Keratinocyte (primary cell): ENCODE data around the gene DLG5. TPM values are rescaled to one million over a fixed set of nuclear protein-coding genes. Genes with fewer than 3 reads are reported as not detected.

ENCODE experiments used
- DNase-seq: peaks from one replicate; pipeline ENCODE4 v3.0.0-alpha.2; 2011; ENCODE audit warnings: low read depth, missing footprints, low spot score
- FAIRE-seq: peaks from 2 replicates; lab custom pipeline; 2011; peaks lifted over from hg19 to GRCh38; lab: Jason Lieb, UNC
- H2AFZ ChIP-seq: 2 replicates; pipeline ENCODE4 v1.6.0; 2012; ENCODE audit warnings: low read length, control low read depth, inconsistent platforms; ENCODE audit not compliant: control insufficient read depth
- H3K27ac ChIP-seq: 2 replicates; pipeline ENCODE4 v1.5.1; 2011; ENCODE audit warnings: low read length; ENCODE audit not compliant: control insufficient read depth, insufficient read depth
- H3K27me3 ChIP-seq: 3 replicates; pipeline ENCODE4 v1.6.0; 2011; ENCODE audit warnings: low read length; ENCODE audit not compliant: control insufficient read depth, insufficient read depth; ENCODE audit errors: extremely low read depth
- H3K36me3 ChIP-seq, 2 experiments: 2 replicates in 1 of 2; 3 replicates in 1 of 2; pipeline ENCODE4 v1.5.1; 2011; ENCODE audit warnings: low read length in 2 of 2, mild to moderate bottlenecking in 1 of 2; ENCODE audit not compliant: control insufficient read depth in 2 of 2, insufficient read depth in 2 of 2; ENCODE audit errors: extremely low read depth in 1 of 2
- H3K4me1 ChIP-seq: 3 replicates; pipeline ENCODE4 v1.5.1; 2011; ENCODE audit warnings: low read length; ENCODE audit not compliant: control insufficient read depth, insufficient read depth; ENCODE audit errors: extremely low read depth
- H3K4me2 ChIP-seq: 3 replicates; pipeline ENCODE4 v1.6.0; 2011; ENCODE audit warnings: low read depth, low read length; ENCODE audit not compliant: control insufficient read depth, insufficient read depth; ENCODE audit errors: extremely low read depth
- H3K4me3 ChIP-seq, 3 experiments: fragments of 200-600 bp in 1 of 3; sonication (generic) in 1 of 3; 2 replicates in 2 of 3; 3 replicates in 1 of 3; pipeline ENCODE4 v1.5.1; 2011 to 2016; ENCODE audit warnings: low read length in 3 of 3, mild to moderate bottlenecking in 3 of 3, control low read depth in 2 of 3, inconsistent platforms in 1 of 3, low read depth in 1 of 3, mixed read lengths in 1 of 3, mixed run types in 1 of 3, moderate library complexity in 1 of 3; ENCODE audit not compliant: control insufficient read depth in 2 of 3, insufficient read depth in 2 of 3; ENCODE audit errors: extremely low read depth in 1 of 3
- H3K79me2 ChIP-seq: 2 replicates; pipeline ENCODE4 v1.6.0; 2012; ENCODE audit warnings: low read length; ENCODE audit not compliant: control insufficient read depth, insufficient read depth
- H3K9ac ChIP-seq: 3 replicates; pipeline ENCODE4 v1.6.0; 2011; ENCODE audit warnings: low read length; ENCODE audit not compliant: control insufficient read depth, insufficient read depth; ENCODE audit errors: extremely low read depth
- H3K9me1 ChIP-seq: 3 replicates; pipeline ENCODE4 v1.6.0; 2011; ENCODE audit warnings: low read length; ENCODE audit not compliant: control insufficient read depth, insufficient read depth; ENCODE audit errors: extremely low read depth
- H3K9me3 ChIP-seq: 2 replicates; pipeline ENCODE4 v1.5.1; 2012; ENCODE audit warnings: low read depth, low read length; ENCODE audit not compliant: control insufficient read depth
- H4K20me1 ChIP-seq: 3 replicates; pipeline ENCODE4 v1.6.0; 2011; ENCODE audit warnings: low read length; ENCODE audit not compliant: control insufficient read depth, insufficient read depth; ENCODE audit errors: extremely low read depth
- CTCF ChIP-seq, 3 experiments: IDR thresholded peaks in 1 of 3; conservative IDR thresholded peaks in 1 of 3; optimal IDR thresholded peaks in 1 of 3; 2 replicates in 2 of 3; 3 replicates in 1 of 3; pipeline versions ENCODE3 to v1.5.1; 2011; ENCODE audit warnings: low read length in 3 of 3, mild to moderate bottlenecking in 3 of 3, moderate library complexity in 2 of 3, control low read depth in 1 of 3, inconsistent platforms in 1 of 3; ENCODE audit not compliant: insufficient read depth in 2 of 3; ENCODE audit errors: extremely low read depth in 1 of 3
- EZH2 ChIP-seq: IDR thresholded peaks from one replicate; pipeline ENCODE4 v1.6.1; 2012; ENCODE audit warnings: inconsistent platforms, mild to moderate bottlenecking, low read length, moderate library complexity
- dilution Hi-C: fragments of 300-500 bp; cut with MboI; formaldehyde crosslinking; loops from one replicate; pipeline ENCODE4 v1.7.0; 2020; ENCODE audit warnings: low sequenced_read_pairs; ENCODE audit not compliant: extremely low pct_ligation_motif_present
- polyA plus RNA-seq, 5 experiments: library from polyadenylated mRNA; depleted of rRNA in 3 of 5; stranded (reverse) in 3 of 5; stranded (forward) in 1 of 5; unstranded in 1 of 5; fragments of >200 nt; gene quantifications; 1 replicate in 1 of 5; 2 replicates in 3 of 5; 3 replicates in 1 of 5; pipeline versions ENCODE4 v1.2.1 to v1.2.3, GENCODE V29; 2011 to 2012; ENCODE audit warnings: missing spikeins in 2 of 5, low read depth in 1 of 5, low replicate concordance in 1 of 5

The DLG5 gene
- polyA plus RNA-seq, 1 donor (not counting 4 experiments of a cell fraction or from before 2014, with no cell fraction given), result 17.2 TPM

GRCh38 chr10:77859865-77860282 is 66.7 kb downstream of the DLG5 start:
- peaks cover 56% of the 10 kb centered on the region for H3K79me2 ChIP-seq
- no peaks in the 10 kb centered on the region for H4K20me1 ChIP-seq
- H3K9me3 ChIP-seq, result no peaks in the 10 kb centered on the region
- no peak overlapping the region for H3K27ac ChIP-seq
- H3K4me1 ChIP-seq, result peaks cover 24% of the 10 kb centered on the region
- H3K9me1 ChIP-seq, result no peaks in the 10 kb centered on the region
- H3K4me2 ChIP-seq, result no peak overlapping the region
- peaks cover 2 to 18% of the 10 kb centered on the region in 2 experiments for H3K36me3 ChIP-seq
- FAIRE-seq (no peak), DNase-seq (no peak)
- H3K4me3 ChIP-seq, result no peak overlapping the region
- no peak for TF ChIP-seq CTCF (optimal IDR thresholded peaks at IDR 0.05 in 1 of 3, IDR thresholded peaks at IDR 0.05 in 1 of 3, conservative IDR thresholded peaks at IDR 0.05 in 1 of 3; ENCODE audit: extremely low read depth in 1 of 3, insufficient read depth in 2 of 3, low read length in 3 of 3)
- no peak for TF ChIP-seq EZH2
- no peak overlapping the region for H2AFZ ChIP-seq
- H3K9ac ChIP-seq, result no peak overlapping the region
- dilution Hi-C loops, result no loop called here
- no peaks in the 10 kb centered on the region for H3K27me3 ChIP-seq

- peaks cover 24% of the 10 kb centered on the region for H3K4me1 ChIP-seq
- H4K20me1 ChIP-seq, result no peaks in the 10 kb centered on the region
These were observed 67.2 kb downstream of the DLG5 start for GRCh38 chr10:77859200-77859864.

More at GRCh38 chr10:77859200-77859864, 67.2 kb downstream of the DLG5 start:
- Histone ChIP-seq H3K79me2 (peaks cover 59% of the 10 kb centered on the region), H2AFZ (no peak overlapping the region), H3K9me3 (no peaks in the 10 kb centered on the region), H3K9me1 (peaks cover 2% of the 10 kb centered on the region), H3K27me3 (no peaks in the 10 kb centered on the region), H3K36me3 (peaks cover 2 to 15% of the 10 kb centered on the region in 2 experiments), H3K27ac (no peak overlapping the region), H3K4me3 (no peak overlapping the region), H3K9ac (no peak overlapping the region), H3K4me2 (no peak overlapping the region)
- no peak for FAIRE-seq
- DNase-seq, result no peak
- TF ChIP-seq EZH2 (no peak), CTCF (optimal IDR thresholded peaks at IDR 0.05 in 1 of 3, IDR thresholded peaks at IDR 0.05 in 1 of 3, conservative IDR thresholded peaks at IDR 0.05 in 1 of 3; ENCODE audit: extremely low read depth in 1 of 3, insufficient read depth in 2 of 3, low read length in 3 of 3) (no peak)
- dilution Hi-C loops, result no loop called here
